Activated naive CD4-positive, alpha-beta T cell treated with anti-CD3 and anti-CD28 coated beads, Interleukin-2, amount 50 U/mL, for 16 hours (primary cell): Measurements from ENCODE around the gene TNFRSF4.
"Not testable (repeated sequence)": the region's sequence is repeated elsewhere in the genome, so short reads cannot be mapped to it uniquely, and the experiment has no call there.

Experiments
- DNase-seq: peaks from one replicate; pipeline ENCODE4 v3.0.0-alpha.2; 2020

TNFRSF4 gene

GRCh38 chr1:1179983-1180861 lies 33.7 kb downstream of the TNFRSF4 start:
- no peak for DNase-seq

- DNase-seq = no peak
These were observed 34.5 kb downstream of the TNFRSF4 start for GRCh38 chr1:1179346-1179982.

- DNase-seq = no peak
These were observed 35.1 kb downstream of the TNFRSF4 start for GRCh38 chr1:1178794-1179331.

- DNase-seq = no peak
These were observed 36.3 kb downstream of the TNFRSF4 start for GRCh38 chr1:1177452-1178206.

GRCh38 chr1:1176931-1177330 lies 37.0 kb downstream of the TNFRSF4 start:
- no peak for DNase-seq

- not testable (repeated sequence) for DNase-seq
These were observed 37.7 kb downstream of the TNFRSF4 start for GRCh38 chr1:1176063-1176761.

- DNase-seq = no peak
These were observed 38.5 kb downstream of the TNFRSF4 start for GRCh38 chr1:1175221-1176062.

GRCh38 chr1:1173793-1174415 lies 40.0 kb downstream of the TNFRSF4 start, which contains the start of gene TTLL10:
TSS of gene TTLL10 (plus strand) at chr1:1173880. CDS start at chr1:1179216, 5,336 bp downstream.
- DNase-seq = no peak

GRCh38 chr1:1173061-1173792 lies 40.7 kb downstream of the TNFRSF4 start:
- no peak for DNase-seq

GRCh38 chr1:1171546-1172340 lies 42.2 kb downstream of the TNFRSF4 start:
- no peak for DNase-seq

- no peak for DNase-seq
These were observed 42.8 kb downstream of the TNFRSF4 start for GRCh38 chr1:1171161-1171545.

GRCh38 chr1:1170215-1171091 lies 43.5 kb downstream of the TNFRSF4 start:
- DNase-seq = no peak

- no peak for DNase-seq
These were observed 44.3 kb downstream of the TNFRSF4 start for GRCh38 chr1:1169429-1170214.

- DNase-seq = no peak
These were observed 45.2 kb downstream of the TNFRSF4 start for GRCh38 chr1:1168451-1169411.

- no peak for DNase-seq
These were observed 46.0 kb downstream of the TNFRSF4 start for GRCh38 chr1:1167841-1168450.

- no peak for DNase-seq
These were observed 46.5 kb downstream of the TNFRSF4 start for GRCh38 chr1:1167398-1167821.
